ENCODE measurements around the gene THEMIS2. TPM values are rescaled to one million over a fixed set of nuclear protein-coding genes. Genes with fewer than 3 reads are reported as not detected.

The THEMIS2 gene
- total RNA-seq, 1 donor from 2014 or later, result 21.9 TPM

DNA sequence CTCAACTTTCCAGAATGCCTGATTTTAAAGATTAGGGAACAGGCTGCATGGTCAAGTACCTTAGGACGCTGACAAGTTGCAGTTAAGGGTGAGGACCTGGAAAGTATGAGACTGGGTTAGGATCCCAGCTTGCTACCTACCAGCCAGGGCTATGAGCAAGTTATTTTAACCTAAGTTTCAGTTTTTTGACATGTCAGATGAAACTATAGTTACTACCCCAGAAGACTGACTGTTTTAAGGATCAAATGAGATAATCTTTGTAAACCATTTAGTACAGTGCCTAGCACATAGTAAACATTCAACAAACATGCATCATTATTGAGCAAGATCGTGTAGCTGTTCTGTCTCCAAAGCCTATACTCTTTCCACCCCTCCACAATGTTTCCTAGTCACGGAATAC lies 14.4 kb downstream of the THEMIS2 start:
- H3K36me3 ChIP-seq, result peaks cover 0 to 16% of the 10 kb centered on the region in 2 donors

DNA sequence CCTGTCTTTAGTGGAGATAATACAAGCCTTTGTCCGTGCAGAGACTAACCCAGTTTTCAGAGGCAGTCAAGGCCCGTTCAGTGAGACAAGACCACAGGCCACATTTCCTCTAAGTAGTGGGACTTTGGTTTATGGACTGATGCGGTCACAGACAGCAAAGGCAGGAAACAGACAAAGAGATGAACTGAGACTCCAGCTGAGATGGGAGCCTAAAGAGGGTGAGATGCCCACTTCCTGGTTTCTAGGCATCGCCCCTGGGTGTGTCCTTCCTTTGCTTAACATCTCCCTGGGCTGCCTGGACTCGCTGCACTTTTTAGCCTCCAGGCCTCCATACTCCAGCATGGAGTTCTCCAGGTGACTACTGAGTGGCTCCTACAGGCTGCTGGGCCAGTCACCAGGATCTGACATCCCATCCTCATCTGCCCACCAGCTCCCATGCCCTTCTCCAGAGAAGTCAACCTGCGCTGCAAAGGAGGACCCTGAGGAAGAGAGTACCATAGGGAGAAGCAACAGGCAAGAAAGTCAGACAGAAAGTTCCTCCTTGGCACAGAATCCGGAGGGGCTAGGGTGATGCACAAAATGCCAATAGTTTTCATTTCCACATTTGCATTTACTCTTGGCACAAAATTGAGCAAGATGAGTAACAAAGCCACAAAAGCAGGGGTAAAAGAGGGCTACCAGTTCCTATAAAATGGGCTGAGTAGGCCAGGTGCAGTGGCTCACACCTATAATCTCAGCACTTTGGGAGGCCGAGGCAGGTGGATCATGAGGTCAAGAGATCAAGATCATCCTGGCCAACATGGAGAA lies 15.1 kb downstream of the THEMIS2 start:
- no peak overlapping the region for H3K27ac ChIP-seq
- no peak for DNase-seq (ENCODE audit: extremely low spot score in 2 of 2)
- no peak for TF ChIP-seq POLR2A (IDR thresholded peaks at IDR 0.05)

More for the DNA sequence above, 14.4 kb downstream of the THEMIS2 start:
- Histone ChIP-seq H3K27me3 (no peaks in the 10 kb centered on the region), H3K27ac (no peak overlapping the region), H3K4me1 (no peaks in the 10 kb centered on the region), H3K9me3 (no peaks in the 10 kb centered on the region), H3K4me3 (no peak overlapping the region)
- no peak for DNase-seq (ENCODE audit: extremely low spot score in 2 of 2)
- intact Hi-C loops (cut with DNase I), result no loop called here
- no peak for TF ChIP-seq POLR2A (IDR thresholded peaks at IDR 0.05)
- TF ChIP-seq POLR2AphosphoS5 (IDR thresholded peaks at IDR 0.05; ENCODE audit: insufficient read depth in 1 of 2, low read depth in 1 of 2), result no peak
- TF ChIP-seq, protein P1, sequence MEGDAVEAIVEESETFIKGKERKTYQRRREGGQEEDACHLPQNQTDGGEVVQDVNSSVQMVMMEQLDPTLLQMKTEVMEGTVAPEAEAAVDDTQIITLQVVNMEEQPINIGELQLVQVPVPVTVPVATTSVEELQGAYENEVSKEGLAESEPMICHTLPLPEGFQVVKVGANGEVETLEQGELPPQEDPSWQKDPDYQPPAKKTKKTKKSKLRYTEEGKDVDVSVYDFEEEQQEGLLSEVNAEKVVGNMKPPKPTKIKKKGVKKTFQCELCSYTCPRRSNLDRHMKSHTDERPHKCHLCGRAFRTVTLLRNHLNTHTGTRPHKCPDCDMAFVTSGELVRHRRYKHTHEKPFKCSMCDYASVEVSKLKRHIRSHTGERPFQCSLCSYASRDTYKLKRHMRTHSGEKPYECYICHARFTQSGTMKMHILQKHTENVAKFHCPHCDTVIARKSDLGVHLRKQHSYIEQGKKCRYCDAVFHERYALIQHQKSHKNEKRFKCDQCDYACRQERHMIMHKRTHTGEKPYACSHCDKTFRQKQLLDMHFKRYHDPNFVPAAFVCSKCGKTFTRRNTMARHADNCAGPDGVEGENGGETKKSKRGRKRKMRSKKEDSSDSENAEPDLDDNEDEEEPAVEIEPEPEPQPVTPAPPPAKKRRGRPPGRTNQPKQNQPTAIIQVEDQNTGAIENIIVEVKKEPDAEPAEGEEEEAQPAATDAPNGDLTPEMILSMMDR (IDR thresholded peaks at IDR 0.05), result no peak

DNA sequence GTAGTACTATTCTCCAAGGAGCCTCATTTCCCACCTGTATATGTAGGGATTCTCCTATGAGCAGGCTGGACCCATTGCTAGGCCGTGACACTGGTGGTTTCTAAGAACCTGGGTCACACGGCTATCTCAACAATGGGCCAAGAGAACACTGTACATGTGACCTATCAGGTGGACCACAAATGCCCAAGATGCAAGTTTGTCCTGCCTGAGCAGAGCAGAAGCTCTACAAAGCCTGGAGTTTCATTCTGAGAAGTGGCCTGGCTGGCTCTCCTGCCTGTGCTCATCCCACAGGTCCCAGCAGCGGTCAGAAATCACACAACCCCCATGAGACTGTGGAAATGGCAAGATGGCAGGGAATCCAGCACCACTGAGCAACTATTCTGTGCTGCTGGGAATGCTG lies 17.2 kb downstream of the THEMIS2 start:
- Histone ChIP-seq H3K4me3 (no peak overlapping the region), H3K4me1 (no peaks in the 10 kb centered on the region), H3K9me3 (no peaks in the 10 kb centered on the region), H3K36me3 (peaks cover 0 to 44% of the 10 kb centered on the region in 2 donors), H3K27ac (no peak overlapping the region), H3K27me3 (no peaks in the 10 kb centered on the region)
- intact Hi-C loops (cut with DNase I), result no loop called here
- no peak for DNase-seq (ENCODE audit: extremely low spot score in 2 of 2)
- TF ChIP-seq, protein P1 (IDR thresholded peaks at IDR 0.05), result no peak
- TF ChIP-seq POLR2A (IDR thresholded peaks at IDR 0.05) (no peak), POLR2AphosphoS5 (IDR thresholded peaks at IDR 0.05; ENCODE audit: insufficient read depth in 1 of 2, low read depth in 1 of 2) (no peak)

More for the DNA sequence above, 15.1 kb downstream of the THEMIS2 start:
- Histone ChIP-seq H3K4me3 (no peak overlapping the region), H3K36me3 (peaks cover 0 to 23% of the 10 kb centered on the region in 2 donors), H3K27me3 (no peaks in the 10 kb centered on the region), H3K4me1 (no peaks in the 10 kb centered on the region), H3K9me3 (no peaks in the 10 kb centered on the region)
- intact Hi-C loops (cut with DNase I), result no loop called here

DNA sequence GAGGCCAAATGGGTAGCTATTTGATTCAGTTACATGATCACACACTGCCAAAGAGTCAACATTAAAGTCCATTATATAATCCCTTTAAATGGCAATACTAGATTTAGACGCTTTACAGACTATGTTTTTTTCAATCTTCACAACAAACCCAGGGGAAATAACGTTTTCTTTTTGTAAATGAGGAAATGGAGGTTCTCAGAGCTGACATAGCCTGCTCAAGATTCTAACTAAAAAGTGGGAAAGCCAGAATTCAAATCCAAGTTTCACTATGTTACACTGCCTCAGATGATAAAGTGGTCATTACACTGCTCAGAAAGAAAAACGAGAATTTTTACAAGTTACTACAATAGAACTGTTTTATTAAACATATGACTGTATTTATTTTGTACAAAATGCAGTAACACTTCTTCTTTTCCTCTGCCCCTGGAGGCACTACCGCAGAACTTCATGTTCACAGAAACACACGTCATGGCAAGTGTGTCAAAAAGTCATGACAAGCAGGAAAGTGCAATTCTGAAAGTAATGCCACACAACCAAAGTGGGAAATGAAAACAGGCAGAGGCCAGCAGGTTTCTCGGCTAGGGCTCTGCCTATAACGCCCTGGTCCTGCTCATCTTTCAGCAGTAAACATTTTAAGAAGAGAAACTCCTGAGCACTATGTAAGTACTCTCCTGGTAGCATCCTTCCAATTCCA lies 19.0 kb downstream of the THEMIS2 start:
- no peak overlapping the region for H3K27ac ChIP-seq
- TF ChIP-seq, protein P1 (IDR thresholded peaks at IDR 0.05), result no peak
- TF ChIP-seq POLR2A (IDR thresholded peaks at IDR 0.05) (no peak), POLR2AphosphoS5 (IDR thresholded peaks at IDR 0.05; ENCODE audit: insufficient read depth in 1 of 2, low read depth in 1 of 2) (no peak)

DNA sequence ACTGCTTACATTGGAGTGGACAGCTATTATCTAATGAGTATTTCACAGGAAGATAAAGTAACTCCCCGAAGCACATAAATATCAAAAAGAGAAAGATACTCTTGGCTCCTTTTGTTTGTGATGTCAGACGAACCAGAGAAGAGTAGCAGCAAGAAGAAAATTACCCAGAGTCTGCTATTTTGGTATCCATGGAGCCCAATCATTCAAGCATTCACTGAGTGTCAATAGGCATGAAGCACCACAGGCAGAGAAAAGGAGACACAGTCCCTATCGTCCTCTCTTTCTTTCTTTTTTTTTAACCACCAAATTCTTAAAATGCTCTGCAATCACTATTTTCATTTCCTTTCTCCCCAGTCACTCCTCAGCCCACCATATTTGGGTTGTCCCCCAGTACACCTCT lies 22.2 kb downstream of the THEMIS2 start:
- no peaks in the 10 kb centered on the region for H3K27me3 ChIP-seq
- no peak overlapping the region for H3K4me3 ChIP-seq
- no peak for DNase-seq (ENCODE audit: extremely low spot score in 2 of 2)
- intact Hi-C loops (cut with DNase I), result no loop called here
- no peaks in the 10 kb centered on the region for H3K4me1 ChIP-seq
- no peaks in the 10 kb centered on the region for H3K9me3 ChIP-seq
- no peak overlapping the region for H3K27ac ChIP-seq
- H3K36me3 ChIP-seq, result peaks cover 0 to 74% of the 10 kb centered on the region in 2 donors
- TF ChIP-seq, protein P1 (IDR thresholded peaks at IDR 0.05), result no peak
- TF ChIP-seq POLR2AphosphoS5 (IDR thresholded peaks at IDR 0.05; ENCODE audit: insufficient read depth in 1 of 2, low read depth in 1 of 2) (no peak), POLR2A (IDR thresholded peaks at IDR 0.05) (no peak)

More for the DNA sequence above, 19.0 kb downstream of the THEMIS2 start:
- no peak for DNase-seq (ENCODE audit: extremely low spot score in 2 of 2)
- Histone ChIP-seq H3K4me1 (no peaks in the 10 kb centered on the region), H3K27me3 (no peaks in the 10 kb centered on the region), H3K36me3 (peaks cover 0 to 60% of the 10 kb centered on the region in 2 donors), H3K4me3 (no peak overlapping the region), H3K9me3 (no peaks in the 10 kb centered on the region)
- intact Hi-C loops (cut with DNase I), result no loop called here

Measured in vagina (tissue), 2 donors.